ENCODE results near the gene INTS11.

INTS11 gene

DNA sequence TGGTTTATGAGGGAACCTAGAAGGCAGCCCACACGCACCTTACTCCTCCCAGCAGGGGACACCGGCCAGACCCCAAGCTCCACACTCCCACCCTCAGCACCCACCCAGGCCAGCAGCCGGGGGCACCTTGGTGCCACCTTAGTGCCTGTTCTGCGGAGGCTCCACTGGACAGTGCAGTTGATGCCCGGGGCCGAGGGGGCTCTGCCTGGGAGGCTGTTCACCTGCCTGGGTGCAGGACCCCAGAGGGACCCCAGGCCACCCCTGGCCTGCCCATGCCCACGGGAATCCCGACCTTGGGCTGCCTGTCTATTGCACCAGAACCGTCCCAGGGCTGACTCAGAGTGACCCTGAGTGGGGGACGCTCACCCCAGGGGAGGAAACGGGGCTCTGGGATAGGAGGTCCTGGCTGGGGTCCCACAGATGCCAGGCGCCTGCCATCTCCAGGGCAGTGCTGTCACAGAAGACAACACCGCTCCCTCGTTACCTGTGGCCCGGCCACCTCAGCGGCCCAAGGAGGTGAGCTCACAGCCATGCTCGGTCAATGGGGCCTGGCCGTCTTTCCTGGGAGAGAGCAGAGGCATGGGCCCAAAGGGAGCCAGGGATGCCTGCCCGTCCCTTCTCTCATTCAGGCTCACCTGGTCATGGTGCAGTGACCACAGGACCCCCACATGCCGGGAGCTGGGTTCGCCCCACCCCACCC, 43.5 kb downstream of the INTS11 start:
- ATAC-seq = no peak; the same call in 2 of the 3 replicates
- TF ChIP-seq ARNTL (CRISPR knock-in tag; IDR thresholded peaks at IDR 0.05; ENCODE audit: borderline replicate concordance, low read depth) (no peak), ZNF565 (CRISPR knock-in tag; conservative IDR thresholded peaks at IDR 0.05; ENCODE audit: low read depth) (no peak)

DNA sequence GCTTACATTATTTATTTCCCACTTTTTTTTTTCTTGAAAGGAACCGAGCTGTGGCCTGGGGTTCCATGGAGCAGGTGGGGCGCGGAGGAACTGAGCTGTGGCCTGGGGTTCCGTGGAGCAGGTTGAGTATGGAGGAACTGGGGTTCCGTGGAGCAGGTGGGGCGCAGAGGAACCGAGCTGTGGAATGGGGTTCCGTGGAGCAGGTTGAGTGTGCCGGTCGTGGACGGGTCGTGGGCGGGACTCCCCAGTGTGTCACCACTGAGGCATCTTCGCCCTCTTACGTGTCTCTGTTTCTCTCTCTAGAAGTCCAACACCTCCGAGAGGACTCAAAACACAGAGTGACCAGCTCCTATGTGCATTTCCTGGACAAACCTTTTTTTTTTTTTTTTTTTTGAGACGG, 45.4 kb downstream of the INTS11 start:
- TF ChIP-seq, protein P1, sequence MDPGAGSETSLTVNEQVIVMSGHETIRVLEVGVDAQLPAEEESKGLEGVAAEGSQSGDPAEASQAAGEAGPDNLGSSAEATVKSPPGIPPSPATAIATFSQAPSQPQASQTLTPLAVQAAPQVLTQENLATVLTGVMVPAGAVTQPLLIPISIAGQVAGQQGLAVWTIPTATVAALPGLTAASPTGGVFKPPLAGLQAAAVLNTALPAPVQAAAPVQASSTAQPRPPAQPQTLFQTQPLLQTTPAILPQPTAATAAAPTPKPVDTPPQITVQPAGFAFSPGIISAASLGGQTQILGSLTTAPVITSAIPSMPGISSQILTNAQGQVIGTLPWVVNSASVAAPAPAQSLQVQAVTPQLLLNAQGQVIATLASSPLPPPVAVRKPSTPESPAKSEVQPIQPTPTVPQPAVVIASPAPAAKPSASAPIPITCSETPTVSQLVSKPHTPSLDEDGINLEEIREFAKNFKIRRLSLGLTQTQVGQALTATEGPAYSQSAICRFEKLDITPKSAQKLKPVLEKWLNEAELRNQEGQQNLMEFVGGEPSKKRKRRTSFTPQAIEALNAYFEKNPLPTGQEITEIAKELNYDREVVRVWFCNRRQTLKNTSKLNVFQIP (CRISPR knock-in tag; IDR thresholded peaks at IDR 0.05; ENCODE audit: borderline replicate concordance, low read depth) = no peak
- no peak for TF ChIP-seq ZNF8 (CRISPR knock-in tag; IDR thresholded peaks at IDR 0.05)
- no peak for TF ChIP-seq ESRRG (CRISPR knock-in tag; IDR thresholded peaks at IDR 0.05)
- no peak for TF ChIP-seq CSDC2 (CRISPR knock-in tag; IDR thresholded peaks at IDR 0.05)
- no peak for TF ChIP-seq ZNF565 (CRISPR knock-in tag; conservative IDR thresholded peaks at IDR 0.05; ENCODE audit: low read depth)
- no peak for TF ChIP-seq RARB (CRISPR knock-in tag; IDR thresholded peaks at IDR 0.05)
- TF ChIP-seq ZC3H10 (CRISPR knock-in tag; IDR thresholded peaks at IDR 0.05) = no peak
- no peak for TF ChIP-seq ZFP30 (CRISPR knock-in tag; IDR thresholded peaks at IDR 0.05)
- no peak for TF ChIP-seq ZFP3 (CRISPR knock-in tag; IDR thresholded peaks at IDR 0.05)
- no peak for TF ChIP-seq TOX (CRISPR knock-in tag; IDR thresholded peaks at IDR 0.05; ENCODE audit: borderline replicate concordance)
- no peak for TF ChIP-seq OSR1 (CRISPR knock-in tag; IDR thresholded peaks at IDR 0.05)
- TF ChIP-seq, protein P2, sequence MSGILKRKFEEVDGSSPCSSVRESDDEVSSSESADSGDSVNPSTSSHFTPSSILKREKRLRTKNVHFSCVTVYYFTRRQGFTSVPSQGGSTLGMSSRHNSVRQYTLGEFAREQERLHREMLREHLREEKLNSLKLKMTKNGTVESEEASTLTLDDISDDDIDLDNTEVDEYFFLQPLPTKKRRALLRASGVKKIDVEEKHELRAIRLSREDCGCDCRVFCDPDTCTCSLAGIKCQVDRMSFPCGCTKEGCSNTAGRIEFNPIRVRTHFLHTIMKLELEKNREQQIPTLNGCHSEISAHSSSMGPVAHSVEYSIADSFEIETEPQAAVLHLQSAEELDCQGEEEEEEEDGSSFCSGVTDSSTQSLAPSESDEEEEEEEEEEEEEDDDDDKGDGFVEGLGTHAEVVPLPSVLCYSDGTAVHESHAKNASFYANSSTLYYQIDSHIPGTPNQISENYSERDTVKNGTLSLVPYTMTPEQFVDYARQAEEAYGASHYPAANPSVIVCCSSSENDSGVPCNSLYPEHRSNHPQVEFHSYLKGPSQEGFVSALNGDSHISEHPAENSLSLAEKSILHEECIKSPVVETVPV (CRISPR knock-in tag; IDR thresholded peaks at IDR 0.05) = no peak
- no peak for TF ChIP-seq BACH2 (CRISPR knock-in tag; IDR thresholded peaks at IDR 0.05; ENCODE audit: borderline replicate concordance)
- TF ChIP-seq ARNTL (CRISPR knock-in tag; IDR thresholded peaks at IDR 0.05; ENCODE audit: borderline replicate concordance, low read depth) = no peak
- TF ChIP-seq TCF4 (CRISPR knock-in tag; IDR thresholded peaks at IDR 0.05; ENCODE audit: borderline replicate concordance) = no peak
- TF ChIP-seq, protein P3, sequence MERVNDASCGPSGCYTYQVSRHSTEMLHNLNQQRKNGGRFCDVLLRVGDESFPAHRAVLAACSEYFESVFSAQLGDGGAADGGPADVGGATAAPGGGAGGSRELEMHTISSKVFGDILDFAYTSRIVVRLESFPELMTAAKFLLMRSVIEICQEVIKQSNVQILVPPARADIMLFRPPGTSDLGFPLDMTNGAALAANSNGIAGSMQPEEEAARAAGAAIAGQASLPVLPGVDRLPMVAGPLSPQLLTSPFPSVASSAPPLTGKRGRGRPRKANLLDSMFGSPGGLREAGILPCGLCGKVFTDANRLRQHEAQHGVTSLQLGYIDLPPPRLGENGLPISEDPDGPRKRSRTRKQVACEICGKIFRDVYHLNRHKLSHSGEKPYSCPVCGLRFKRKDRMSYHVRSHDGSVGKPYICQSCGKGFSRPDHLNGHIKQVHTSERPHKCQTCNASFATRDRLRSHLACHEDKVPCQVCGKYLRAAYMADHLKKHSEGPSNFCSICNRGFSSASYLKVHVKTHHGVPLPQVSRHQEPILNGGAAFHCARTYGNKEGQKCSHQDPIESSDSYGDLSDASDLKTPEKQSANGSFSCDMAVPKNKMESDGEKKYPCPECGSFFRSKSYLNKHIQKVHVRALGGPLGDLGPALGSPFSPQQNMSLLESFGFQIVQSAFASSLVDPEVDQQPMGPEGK (CRISPR knock-in tag; IDR thresholded peaks at IDR 0.05; ENCODE audit: borderline replicate concordance) = no peak
- no peak for TF ChIP-seq ISL1 (CRISPR knock-in tag; IDR thresholded peaks at IDR 0.05)
- TF ChIP-seq, protein P4, sequence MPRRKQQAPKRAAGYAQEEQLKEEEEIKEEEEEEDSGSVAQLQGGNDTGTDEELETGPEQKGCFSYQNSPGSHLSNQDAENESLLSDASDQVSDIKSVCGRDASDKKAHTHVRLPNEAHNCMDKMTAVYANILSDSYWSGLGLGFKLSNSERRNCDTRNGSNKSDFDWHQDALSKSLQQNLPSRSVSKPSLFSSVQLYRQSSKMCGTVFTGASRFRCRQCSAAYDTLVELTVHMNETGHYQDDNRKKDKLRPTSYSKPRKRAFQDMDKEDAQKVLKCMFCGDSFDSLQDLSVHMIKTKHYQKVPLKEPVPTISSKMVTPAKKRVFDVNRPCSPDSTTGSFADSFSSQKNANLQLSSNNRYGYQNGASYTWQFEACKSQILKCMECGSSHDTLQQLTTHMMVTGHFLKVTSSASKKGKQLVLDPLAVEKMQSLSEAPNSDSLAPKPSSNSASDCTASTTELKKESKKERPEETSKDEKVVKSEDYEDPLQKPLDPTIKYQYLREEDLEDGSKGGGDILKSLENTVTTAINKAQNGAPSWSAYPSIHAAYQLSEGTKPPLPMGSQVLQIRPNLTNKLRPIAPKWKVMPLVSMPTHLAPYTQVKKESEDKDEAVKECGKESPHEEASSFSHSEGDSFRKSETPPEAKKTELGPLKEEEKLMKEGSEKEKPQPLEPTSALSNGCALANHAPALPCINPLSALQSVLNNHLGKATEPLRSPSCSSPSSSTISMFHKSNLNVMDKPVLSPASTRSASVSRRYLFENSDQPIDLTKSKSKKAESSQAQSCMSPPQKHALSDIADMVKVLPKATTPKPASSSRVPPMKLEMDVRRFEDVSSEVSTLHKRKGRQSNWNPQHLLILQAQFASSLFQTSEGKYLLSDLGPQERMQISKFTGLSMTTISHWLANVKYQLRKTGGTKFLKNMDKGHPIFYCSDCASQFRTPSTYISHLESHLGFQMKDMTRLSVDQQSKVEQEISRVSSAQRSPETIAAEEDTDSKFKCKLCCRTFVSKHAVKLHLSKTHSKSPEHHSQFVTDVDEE (CRISPR knock-in tag; IDR thresholded peaks at IDR 0.05) = no peak
- no peak for ATAC-seq

DNA sequence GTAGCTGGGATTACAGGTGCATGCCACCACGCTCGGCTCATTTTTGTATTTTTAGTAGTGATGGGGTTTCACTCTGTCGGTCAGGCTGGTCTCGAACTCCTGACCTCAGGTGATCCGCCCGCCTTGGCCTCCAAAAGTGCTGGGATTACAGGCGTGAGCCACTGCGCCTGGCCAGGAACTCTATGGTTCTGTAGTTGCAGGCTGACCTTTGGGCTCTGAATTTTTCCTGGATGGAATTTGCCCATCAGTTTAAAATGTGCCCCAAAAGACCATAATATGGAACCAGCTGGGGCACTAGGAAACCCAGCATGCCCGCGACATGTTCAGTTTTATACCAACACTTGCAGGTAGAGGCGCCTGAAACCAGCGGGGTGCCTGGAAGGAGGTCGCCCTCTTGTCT, 45.8 kb downstream of the INTS11 start:
- ATAC-seq = no peak
- TF ChIP-seq ZFP3 (CRISPR knock-in tag; IDR thresholded peaks at IDR 0.05) (no peak), GLIS3 (CRISPR knock-in tag; IDR thresholded peaks at IDR 0.05) (no peak), ZFP30 (CRISPR knock-in tag; IDR thresholded peaks at IDR 0.05) (no peak), ZNF70 (CRISPR knock-in tag; IDR thresholded peaks at IDR 0.05) (no peak), ZNF8 (CRISPR knock-in tag; IDR thresholded peaks at IDR 0.05) (no peak), TOX (CRISPR knock-in tag; IDR thresholded peaks at IDR 0.05; ENCODE audit: borderline replicate concordance) (no peak), ESRRG (CRISPR knock-in tag; IDR thresholded peaks at IDR 0.05) (no peak)
- TF ChIP-seq, protein P2 (CRISPR knock-in tag; IDR thresholded peaks at IDR 0.05) = no peak
- TF ChIP-seq, protein P4 (CRISPR knock-in tag; IDR thresholded peaks at IDR 0.05) = no peak
